HCEC 1CT (cell line): ENCODE results near the gene FNIP1.
A peak's percentile ranks its signal among the peaks of the same experiment; 100 is the strongest.
"Not testable (repeated sequence)": the region's sequence is repeated elsewhere in the genome, so short reads cannot be mapped to it uniquely, and the experiment has no call there.

Source experiments
- DNase-seq: peaks from one replicate; pipeline ENCODE4 v3.0.0-alpha.2; 2017

FNIP1 gene

DNA sequence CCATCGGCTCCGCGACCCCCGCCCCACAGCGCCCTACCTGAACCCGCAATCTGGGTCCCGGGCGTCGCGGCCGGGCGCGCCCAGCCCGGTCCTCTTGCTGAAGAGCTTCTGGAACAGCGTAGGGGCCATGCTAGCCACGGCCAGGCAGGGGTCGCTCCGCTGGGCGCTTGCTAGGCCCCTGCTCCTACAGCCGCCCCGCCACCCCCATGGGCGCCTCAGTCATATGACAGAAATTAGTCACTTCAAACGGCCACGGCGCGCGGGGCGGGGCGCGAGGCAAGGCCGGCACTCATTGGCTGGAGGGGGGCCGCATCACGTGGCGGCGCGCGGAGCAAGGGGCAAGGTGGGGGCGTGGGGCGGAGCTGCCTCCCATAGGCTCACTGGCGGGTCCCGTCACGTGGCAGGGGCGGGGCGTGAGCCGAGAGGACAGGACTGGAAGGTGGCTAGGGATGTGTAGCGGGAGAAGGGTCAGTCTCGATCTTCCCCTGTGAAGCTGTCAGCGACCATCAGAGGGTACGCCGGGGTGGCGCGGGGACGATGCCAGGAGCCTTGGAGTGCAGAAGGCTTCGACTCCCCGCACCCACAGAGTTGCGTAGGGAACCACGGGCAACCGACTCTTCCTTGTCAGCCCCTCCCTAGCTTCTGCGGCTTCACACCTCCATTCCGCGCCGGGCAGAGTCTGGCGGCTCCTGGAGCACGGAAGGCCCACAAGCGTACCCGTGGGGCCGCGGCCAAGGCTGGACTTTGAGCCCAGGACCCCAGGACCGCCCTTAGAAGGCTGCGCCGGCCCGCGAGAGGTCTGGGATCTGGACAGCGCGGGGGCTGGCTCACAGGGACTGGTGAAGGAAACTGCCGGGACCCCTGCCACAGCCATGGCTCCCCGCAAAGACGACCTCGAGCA lies at the start of gene FNIP1:
Gene FNIP1, minus strand, starts transcription at position 225 of the 901 bp plus-strand sequence. Its CDS starts 96 bp downstream, at position 129.
- peak; percentile 96 for DNase-seq

DNA sequence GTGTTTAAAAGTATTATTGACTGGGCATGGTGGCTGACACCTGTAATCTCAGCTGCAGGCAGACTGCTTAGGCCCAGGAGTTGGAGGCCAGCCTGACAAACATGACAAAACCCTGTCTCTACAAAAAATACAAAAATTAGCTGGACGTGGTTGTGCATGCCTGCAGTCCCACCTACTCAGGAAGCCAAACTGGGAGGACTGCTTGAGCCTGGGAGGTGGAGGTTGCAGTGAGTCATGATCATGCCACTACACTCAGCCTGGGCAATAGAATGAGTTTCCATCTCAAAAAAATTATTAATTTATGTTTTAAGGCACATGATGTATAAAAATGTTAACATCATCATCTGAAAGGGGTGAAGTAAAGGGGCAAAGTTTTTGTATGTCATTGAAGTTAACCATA lies 49.7 kb upstream of the FNIP1 start:
- no peak for DNase-seq

DNA sequence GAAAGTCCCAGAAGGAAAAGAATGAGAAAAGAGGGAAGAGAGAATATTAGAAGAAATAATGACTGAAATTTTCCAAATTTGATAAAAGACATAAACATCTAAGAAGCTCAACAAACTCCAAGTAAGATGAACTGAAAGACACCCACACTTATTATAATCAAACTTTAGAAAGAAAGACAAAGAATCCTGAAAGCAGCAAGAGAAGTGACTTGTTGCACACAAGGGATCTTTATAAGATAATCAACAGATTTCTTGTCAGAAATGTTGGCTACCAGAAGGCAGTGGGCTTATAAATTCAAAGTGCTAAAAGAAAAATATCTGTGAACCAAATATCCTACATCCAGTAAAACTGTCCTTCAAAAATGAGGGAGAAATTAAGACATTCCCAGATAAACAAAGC lies 49.0 kb upstream of the FNIP1 start:
- no peak for DNase-seq

DNA sequence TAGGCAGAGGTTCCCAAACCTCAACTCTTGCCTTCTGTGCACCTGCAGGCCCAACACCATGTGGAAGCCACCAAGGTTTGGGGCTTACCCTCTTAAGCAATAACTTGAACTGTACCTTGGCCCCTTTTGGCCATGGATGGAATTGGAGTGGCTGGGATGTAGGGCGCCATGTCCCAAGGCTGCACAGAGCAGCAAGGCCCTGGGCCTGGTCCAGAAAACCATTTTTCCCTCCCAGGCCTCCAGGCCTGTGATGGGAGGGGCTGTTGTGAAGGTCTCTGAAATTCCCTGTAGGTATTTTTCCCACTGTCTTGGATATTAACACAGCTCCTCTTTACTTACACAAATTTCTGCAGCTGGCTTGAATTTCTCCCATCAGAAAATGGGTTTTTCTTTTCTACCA lies 46.2 kb upstream of the FNIP1 start:
- DNase-seq: not testable (repeated sequence)

DNA sequence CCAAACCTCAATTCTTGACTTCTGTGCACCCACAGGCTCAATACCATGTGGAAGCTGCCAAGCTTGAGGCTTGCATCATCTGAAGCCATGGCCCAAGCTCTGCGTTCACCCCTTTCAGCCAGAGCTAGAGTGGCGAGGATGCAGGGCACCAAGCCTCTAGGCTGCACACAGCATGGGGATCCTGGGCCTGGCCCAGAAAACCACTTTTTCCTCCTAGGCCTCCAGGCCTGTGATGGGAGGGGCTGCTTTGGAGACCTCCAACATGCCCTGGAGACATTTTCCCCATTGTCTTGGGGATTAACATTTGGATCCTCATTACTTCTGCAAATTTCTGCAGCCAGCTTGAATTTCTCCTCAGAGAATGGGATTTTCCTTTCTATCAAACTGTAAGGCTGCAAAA lies 35.9 kb upstream of the FNIP1 start:
- not testable (repeated sequence) for DNase-seq

DNA sequence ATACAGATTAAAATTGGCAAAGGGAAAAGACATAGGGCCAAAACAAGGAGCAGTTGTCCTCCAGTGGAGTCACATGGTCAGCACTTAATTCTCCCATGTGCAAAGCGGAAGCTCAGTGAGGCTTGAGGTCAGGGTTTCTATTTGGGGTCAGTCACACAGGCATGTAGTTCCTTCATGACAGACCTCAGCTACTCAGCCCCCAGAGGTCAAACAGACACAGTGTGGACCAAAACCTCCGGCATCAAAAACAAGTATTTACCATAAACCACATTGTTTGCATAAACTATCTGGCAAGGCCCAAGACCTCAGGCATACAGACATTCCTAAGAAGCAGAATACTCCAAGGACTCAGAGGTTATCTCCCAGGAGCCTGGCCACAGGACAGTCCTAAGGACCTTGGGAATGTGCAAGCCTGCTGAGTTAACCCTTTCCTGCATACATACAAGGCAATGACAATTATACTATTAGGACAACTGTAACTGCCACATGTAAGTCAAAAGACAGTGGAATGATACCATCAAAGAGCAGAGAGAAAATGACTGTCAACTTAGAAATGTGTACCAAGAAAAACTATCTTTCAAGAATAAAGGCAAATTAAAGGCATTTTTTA lies 28.7 kb upstream of the FNIP1 start:
- DNase-seq: no peak

DNA sequence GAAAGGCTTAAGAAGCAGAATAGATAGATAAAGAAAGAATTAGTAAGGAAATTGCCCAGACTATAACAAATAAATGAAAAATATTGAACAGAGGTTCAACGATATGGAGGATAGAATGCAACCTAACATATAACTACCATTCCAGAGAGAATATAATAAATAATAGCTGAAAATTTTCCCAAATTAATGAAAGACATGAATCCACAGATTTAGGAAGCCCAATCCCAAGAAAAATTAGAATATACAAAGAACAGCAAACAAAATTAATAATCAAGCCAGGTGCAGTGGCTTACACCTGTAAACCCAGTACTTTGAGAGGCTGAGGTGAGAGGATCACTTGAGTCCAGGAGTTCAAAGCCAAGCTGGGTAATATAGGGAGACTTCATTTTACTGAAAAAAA lies 27.8 kb upstream of the FNIP1 start:
- no peak for DNase-seq

DNA sequence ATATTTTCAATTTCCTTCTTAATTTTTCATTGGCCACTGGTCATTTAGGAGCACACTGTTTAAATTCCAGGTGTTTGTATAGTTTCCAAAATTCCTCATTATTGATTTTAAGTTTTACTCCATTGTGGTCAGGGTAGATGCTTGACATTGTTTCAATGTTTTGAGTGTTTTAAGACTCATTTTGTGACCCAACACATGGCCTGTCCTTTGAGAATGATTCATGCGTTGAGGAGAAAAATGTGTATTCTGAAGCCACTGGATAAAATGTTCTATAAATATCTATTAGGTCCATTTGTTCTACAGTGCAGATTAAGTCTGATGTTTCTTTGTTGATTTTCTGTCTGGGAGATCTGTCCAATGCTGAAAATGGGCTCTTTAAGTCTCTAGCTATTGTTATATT lies 24.4 kb upstream of the FNIP1 start:
- peak; percentile 31 for DNase-seq

DNA sequence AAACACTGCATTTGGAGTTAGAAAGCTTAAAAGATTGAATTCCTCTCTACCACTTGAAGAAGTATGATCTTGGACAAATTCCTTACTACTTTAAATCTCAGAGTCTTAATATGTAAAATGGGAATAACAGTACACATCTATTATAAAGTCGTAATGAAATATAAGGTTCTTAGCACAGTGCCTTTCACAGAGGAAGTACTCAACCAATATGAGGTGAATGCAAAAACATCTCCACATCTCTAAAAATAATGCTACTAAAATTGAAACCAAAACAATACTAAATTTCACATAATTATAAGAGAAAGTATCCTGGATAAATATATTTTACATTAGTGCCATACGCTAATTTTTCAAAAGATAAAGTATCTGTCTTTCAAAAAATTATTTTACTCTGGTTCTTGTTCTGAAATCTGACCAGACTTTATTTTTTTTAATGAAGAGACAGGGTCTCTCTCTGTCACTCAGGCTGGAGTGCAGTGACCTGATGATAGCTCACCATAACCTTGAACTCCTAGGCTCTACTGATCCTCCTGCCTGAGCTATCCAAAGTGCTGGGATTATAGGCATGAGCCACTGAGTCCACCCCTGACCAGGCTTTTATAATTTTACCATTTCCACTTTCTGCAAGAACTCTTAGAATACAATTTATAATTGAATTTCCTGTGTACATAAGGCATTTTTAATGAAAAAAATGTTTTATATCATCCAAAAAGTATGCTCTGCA lies 21.3 kb upstream of the FNIP1 start:
- DNase-seq: no peak

DNA sequence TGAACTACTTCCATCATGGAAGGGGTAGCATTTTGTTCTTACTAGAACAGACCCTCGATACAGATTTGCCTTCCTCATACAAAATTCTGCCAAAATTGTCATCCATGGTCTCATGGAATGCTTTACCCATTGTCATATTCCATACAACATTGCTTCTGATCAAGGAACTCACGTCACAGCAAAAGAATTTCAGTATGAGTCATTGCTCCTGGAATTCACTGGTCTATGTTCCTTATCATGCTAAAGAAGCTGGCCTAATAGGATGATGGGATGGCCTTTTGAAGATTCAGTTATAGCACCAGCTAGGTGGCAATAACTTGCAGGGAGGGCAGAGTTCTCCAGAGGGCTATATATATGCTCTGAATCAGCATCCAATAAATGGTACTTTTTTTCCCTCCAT lies 18.2 kb upstream of the FNIP1 start:
- peak; percentile 84 for DNase-seq

DNA sequence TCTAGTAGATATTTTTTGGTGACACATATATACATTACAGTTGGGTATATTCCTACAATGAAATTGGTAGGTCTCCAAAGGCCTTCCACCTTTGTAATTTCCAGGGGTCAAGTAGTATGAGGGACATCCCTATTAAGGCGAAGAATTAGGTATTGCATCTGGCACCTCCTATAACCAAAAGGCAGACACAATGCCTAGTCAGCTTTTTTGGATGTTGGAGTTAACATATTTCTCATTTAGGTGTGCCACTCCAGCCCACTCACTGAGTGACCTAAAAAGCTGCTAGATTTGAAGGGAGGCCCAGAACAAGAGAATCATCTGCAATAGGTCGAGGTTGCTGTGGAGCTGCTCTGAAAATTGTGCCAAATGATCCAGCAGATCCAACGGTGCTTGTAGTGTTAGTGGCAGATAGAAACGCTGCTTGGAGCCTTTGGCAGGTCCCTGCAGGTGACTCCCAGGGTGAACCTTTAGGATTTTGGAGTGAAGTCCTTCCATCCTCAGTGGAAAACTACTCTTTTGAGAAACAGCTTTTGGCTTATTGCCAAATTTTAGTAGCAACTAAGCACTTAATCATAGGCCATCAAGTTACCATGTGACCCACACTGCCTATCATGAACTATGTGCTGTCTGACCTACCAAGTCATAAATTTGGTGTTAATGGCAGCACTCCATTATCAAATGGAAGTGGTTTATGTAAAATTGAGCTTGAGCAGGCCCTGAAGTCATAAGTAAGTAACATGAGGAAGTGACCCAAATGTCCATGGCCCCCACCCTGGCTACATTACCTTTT lies 15.7 kb upstream of the FNIP1 start:
- peak; percentile 13 for DNase-seq

DNA sequence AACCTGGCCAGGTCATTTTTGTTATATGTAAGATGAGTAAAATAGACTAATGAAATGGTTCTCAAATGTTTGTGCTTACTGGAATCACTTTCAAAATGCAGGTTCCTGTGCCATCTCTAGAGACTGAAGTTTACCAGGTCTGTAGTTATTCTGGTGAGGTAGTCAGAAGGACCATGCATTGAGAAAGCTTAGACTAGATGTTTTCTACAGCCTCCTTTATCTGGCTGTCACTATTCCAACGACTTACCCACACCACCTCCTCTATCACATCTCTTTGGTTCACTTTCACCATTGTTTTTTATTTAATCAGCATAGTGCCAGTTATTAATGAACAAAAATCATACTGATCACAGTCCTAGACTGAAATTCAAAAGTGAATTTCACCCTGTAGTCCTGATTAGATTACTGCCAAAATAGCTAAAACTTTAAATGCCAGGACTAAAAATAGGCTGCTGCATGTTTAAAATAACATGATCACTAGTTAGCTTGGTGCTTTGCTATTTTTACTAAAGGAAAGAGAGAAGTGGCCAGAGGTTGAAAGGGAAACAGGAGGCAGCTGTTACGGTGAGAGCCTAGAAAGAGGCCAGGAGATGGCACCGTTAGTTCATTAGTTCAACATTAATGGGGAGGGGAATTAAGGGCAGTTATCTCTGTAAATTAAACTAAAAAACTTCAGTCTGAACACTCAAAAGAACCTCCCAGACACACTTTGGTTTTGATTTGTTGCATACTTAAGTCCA lies 13.9 kb upstream of the FNIP1 start:
- DNase-seq: peak; percentile 30

DNA sequence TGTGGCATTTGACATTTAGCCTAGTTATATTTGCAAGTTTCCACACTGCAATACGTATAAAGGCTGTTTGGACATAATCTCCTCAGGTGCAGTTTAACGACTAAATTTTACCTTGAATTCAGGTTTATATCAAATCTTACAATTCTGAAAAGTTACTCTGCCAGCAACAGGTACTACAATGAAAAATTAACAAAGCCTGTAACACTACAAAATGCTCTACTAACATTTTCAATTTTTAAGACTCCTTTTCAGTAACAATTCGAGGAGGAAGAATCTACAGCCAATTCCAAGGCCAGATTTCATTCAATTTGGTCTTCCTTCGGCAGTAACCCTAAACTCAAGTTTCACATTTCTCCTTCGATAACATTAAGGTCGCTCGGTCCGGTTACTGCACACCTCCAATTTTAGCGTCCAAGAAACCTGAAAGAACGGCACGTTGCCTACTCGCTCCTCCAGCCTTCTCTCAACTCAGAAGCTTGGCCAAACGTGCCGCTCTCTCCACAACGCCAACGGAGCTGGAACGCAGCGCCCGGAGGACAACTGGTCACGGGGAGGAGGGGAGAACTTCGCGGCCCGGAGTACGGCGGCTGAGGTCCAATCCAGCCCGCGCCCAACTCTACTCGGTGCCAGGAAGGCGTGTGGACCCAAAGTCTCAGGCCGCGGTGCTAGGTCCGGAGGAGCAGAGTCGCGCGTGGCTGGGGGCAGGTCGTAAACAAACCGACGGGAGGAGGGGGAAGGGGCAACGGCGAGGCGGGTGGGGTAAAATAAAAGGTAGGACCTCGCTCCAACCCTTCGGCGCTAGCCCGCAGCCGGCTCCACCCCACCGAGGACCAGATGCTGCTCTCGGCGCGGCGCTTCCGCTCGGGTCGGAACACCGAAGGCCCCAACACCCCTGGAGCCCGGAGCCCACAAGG lies 681 bp downstream of the FNIP1 start:
- peak; percentile 51 for DNase-seq

DNA sequence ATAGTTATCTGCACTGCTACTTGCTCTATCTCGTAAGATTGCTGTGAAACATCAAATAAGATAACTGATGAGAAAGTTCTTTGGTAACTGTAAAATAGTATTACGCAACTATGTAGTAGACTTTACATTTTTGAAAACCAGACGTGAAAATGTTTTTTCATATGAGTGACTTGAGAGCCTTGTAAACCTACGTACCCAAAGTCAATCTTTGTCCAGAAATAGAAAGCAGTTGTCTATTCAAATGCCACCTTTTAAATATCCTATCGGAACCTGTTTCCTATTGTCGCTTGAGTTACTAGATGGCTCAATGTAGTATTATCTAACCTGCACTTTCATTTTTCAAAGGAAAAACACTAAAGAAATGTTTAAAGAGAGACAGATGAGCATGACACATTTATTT lies 1.6 kb downstream of the FNIP1 start:
- DNase-seq: no peak

DNA sequence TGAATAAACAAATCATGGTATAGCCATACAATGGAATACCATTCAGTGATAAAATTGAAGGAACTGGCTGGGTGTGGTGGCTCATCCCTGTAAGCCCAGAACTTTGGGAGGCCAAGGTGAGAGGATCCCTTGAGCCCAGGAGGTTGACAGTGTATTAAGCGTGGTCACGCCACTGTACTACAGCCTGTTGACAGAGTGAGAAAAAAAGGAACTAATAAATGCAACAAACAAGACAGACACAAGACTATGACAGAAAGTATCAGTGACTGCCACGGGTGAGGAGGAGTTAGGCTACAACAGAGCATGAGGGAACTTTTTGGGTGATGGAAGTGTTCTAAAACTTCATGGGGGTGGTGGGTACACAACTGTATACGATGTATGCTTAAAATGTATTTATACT lies 2.2 kb downstream of the FNIP1 start:
- DNase-seq: no peak

DNA sequence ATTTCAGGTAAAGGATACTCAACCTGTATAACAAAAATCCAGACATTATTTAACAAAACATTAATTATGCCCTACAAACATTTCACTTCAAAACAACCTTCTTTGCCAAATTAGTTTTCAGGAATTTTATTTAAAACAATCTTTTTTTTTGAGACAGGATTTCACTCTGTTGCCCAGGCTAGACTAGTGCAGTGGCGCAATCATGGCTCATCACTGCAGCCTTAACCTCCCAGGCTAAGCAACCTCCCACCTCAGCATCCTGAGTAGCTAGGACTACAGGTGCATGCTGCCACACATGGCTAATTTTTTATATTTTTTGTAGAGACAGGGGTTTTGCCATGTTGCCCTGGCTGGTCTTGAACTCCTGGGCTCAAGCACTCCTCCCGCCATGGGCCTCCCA lies 3.9 kb downstream of the FNIP1 start:
- DNase-seq: no peak

DNA sequence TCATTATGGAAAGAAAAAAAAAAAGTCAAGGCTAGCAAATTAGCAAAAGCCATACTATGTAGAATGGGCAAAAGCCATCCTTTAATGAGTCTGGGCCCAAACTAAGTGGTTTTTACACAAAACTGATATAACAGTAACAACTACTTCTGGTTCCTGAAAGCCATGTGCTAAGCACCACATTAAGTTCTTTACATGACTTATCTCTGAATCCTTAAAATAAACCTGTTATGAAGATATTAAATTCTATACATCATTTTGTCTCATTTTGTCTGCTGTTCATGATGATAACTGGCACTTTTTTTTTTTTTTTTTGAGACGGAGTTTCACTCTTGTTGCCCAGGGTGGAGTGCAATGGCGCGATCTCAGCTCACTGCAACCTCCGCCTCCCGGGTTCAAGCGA lies 5.0 kb downstream of the FNIP1 start:
- DNase-seq: no peak

DNA sequence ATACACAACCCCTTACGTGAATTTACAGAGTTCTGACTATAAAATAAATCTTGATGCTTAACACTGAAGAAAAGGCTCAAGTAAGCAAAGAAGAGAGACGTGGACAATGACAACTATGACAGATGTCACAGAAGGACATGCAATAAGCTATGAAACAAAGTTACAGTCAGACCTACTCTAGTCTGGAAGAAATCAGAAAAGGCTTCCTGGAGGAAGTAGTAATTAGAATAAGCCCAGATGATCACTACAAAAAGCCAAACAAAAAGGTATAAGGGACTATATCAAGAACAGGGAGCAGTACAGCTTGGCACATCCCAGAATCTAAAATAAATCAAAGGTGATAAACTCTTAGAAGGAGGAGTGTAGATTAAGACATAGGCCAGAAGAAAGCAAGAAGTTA lies 6.3 kb downstream of the FNIP1 start:
- no peak for DNase-seq

DNA sequence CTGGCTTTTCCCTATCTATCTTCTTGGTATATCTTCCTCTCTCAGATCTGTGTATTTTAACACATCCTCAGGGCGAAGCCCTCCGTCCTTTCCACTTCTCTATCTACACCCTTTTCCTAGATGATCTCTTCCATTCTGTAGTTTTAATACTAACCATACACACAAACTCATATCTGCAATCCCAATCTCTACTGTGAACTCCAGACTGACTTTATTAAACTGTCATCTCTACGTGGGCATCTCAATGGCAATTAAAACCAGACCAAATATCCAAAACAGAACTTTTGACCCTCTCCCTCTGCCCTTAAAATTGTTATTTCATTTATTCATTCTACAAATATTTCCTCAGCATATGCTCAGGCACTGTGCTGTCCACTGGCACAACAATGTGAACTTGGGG lies 7.1 kb downstream of the FNIP1 start:
- no peak for DNase-seq

DNA sequence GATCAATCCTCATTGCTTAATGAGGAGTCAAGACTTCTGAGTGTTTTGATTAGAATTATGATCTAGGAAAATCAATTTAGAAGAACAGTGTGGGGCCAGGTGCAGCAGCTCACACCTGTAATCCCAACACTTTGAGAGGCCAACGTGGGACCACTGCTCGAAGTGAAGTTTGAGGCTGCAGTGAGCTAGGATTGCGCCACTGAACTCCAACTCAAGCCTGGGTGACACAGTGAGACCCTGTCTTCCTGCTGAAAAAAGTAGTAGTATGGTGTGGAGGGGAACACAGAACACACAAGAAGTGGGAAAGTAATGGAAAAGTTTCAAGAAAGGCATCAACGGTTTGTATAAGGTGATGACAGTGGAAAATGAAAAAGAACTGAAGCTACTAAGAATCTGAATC lies 9.1 kb downstream of the FNIP1 start:
- no peak for DNase-seq
